Neural progenitor cell (in vitro differentiated cells): Measurements from ENCODE around the gene ZCRB1. TPM values are rescaled to one million over a fixed set of nuclear protein-coding genes. Genes with fewer than 3 reads are reported as not detected.

ENCODE experiments used
- DNase-seq: peaks from one replicate; pipeline ENCODE4 v3.0.0-alpha.2; 2016; ENCODE audit warnings: low spot score
- H2AFZ ChIP-seq: fragments of 200-600 bp; sonication (generic); replicated peaks from 2 replicates; pipeline ENCODE4 v1.6.1; 2016; ENCODE audit warnings: antibody characterized with exemption
- H3F3A ChIP-seq: fragments of 200-600 bp; sonication (generic); 2 replicates; pipeline ENCODE4 v1.6.1; 2016; ENCODE audit warnings: antibody characterized with exemption, low read depth
- H3K27ac ChIP-seq: fragments of 200-600 bp; sonication (generic); 2 replicates; pipeline ENCODE4 v1.5.1; 2016; ENCODE audit warnings: mild to moderate bottlenecking
- H3K27me3 ChIP-seq: fragments of 200-600 bp; sonication (generic); 2 replicates; pipeline ENCODE4 v1.6.1; 2016; ENCODE audit warnings: mild to moderate bottlenecking, moderate library complexity
- H3K36me3 ChIP-seq: fragments of 200-600 bp; sonication (generic); 2 replicates; pipeline ENCODE4 v1.5.1; 2016
- H3K4me1 ChIP-seq: fragments of 200-600 bp; sonication (generic); 2 replicates; pipeline ENCODE4 v1.6.1; 2016; ENCODE audit warnings: mixed run types
- H3K4me2 ChIP-seq: fragments of 200-600 bp; sonication (generic); 2 replicates; pipeline ENCODE4 v1.6.1; 2016
- H3K4me3 ChIP-seq: fragments of 200-600 bp; sonication (generic); 2 replicates; pipeline ENCODE4 v1.5.1; 2016
- H3K79me2 ChIP-seq: fragments of 200-600 bp; sonication (generic); 2 replicates; pipeline ENCODE4 v1.6.1; 2016; ENCODE audit warnings: low read depth
- H3K9ac ChIP-seq: fragments of 200-600 bp; sonication (generic); 2 replicates; pipeline ENCODE4 v1.6.1; 2016
- H3K9me3 ChIP-seq: fragments of 200-600 bp; sonication (generic); 2 replicates; pipeline ENCODE4 v1.5.1; 2016; ENCODE audit warnings: low read depth
- H4K20me1 ChIP-seq: fragments of 200-600 bp; sonication (generic); 2 replicates; pipeline ENCODE4 v1.6.1; 2016; ENCODE audit warnings: low read depth
- H3K27ac Mint-ChIP-seq: 3 replicates; pipeline ENCODE4 v1.8.0; 2021; ENCODE audit warnings: mixed read lengths
- H3K27me3 Mint-ChIP-seq: 2 replicates; pipeline ENCODE4 v1.8.0; 2022; ENCODE audit warnings: low read depth, mild to moderate bottlenecking, inconsistent platforms, moderate library complexity, mixed read lengths; ENCODE audit not compliant: insufficient read depth
- H3K36me3 Mint-ChIP-seq: 3 replicates; pipeline ENCODE4 v1.8.0; 2021; ENCODE audit warnings: mixed read lengths
- H3K4me1 Mint-ChIP-seq: 3 replicates; pipeline ENCODE4 v1.8.0; 2021; ENCODE audit warnings: mixed read lengths
- H3K4me3 Mint-ChIP-seq: 3 replicates; pipeline ENCODE4 v1.8.0; 2021; ENCODE audit warnings: mild to moderate bottlenecking, moderate library complexity, mixed read lengths
- H3K9me3 Mint-ChIP-seq: 3 replicates; pipeline ENCODE4 v1.8.0; 2020; ENCODE audit warnings: mixed read lengths
- EZH2 ChIP-seq: fragments of 200-600 bp; sonication (generic); IDR thresholded peaks from 2 replicates; pipeline ENCODE4 v1.6.1; 2017; ENCODE audit warnings: antibody characterized with exemption, mild to moderate bottlenecking, moderate library complexity
- EZH2phosphoT487 ChIP-seq: fragments of 200-600 bp; sonication (generic); IDR thresholded peaks from 2 replicates; pipeline ENCODE4 v1.6.1; 2017; ENCODE audit warnings: antibody characterized with exemption
- total RNA-seq: library from RNA; depleted of rRNA; stranded (reverse); fragments of >200 nt; gene quantifications from 2 replicates; pipeline ENCODE4 v1.2.3, GENCODE V29; 2015; ENCODE audit warnings: low replicate concordance
- TF ChIP-seq, protein P1 (sequence below): fragments of 200-600 bp; sonication (generic); IDR thresholded peaks from 2 replicates; pipeline ENCODE4 v1.5.1; 2017; ENCODE audit warnings: antibody characterized with exemption, mild to moderate bottlenecking

ZCRB1 gene
- total RNA-seq, 1 donor from 2014 or later = 84.7 TPM

DNA sequence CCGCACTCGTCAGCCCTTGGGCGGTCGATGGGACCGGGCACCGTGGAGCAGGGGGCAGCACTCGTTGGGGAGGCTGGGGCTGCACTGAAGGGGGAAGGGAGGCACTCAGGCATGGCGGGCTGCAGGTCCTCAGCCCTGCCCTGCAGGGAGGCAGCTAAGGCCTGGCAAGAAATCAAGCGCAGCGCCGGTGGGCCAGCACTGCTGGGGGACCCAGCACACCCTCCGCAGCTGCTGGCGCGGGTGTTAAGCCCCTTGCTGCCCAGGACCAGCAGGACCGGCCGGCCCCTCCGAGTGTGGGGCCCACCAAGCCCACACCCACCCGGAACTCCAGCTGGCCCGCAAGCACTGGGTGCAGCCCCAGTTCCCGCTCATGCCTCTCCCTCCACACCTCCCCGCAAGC, 52.2 kb downstream of the ZCRB1 start:
- H3K36me3 ChIP-seq = no peaks in the 10 kb centered on the region
- no peak for DNase-seq
- H3K27ac ChIP-seq = no peak overlapping the region
- H3K79me2 ChIP-seq = no peaks in the 10 kb centered on the region
- H3K9me3 Mint-ChIP-seq = no peaks in the 10 kb centered on the region
- H3K4me3 ChIP-seq = no peak overlapping the region
- no peak overlapping the region for H3K9ac ChIP-seq
- no peaks in the 10 kb centered on the region for H3K27me3 ChIP-seq
- H4K20me1 ChIP-seq = no peaks in the 10 kb centered on the region
- no peak overlapping the region for H3K27ac Mint-ChIP-seq
- H3K4me2 ChIP-seq = no peak overlapping the region
- no peaks in the 10 kb centered on the region for H3K4me1 Mint-ChIP-seq
- H3K27me3 Mint-ChIP-seq = no peaks in the 10 kb centered on the region
- H3F3A ChIP-seq = no peaks in the 10 kb centered on the region
- H3K36me3 Mint-ChIP-seq = no peaks in the 10 kb centered on the region
- TF ChIP-seq EZH2phosphoT487 (no peak), EZH2 (no peak)
- TF ChIP-seq, protein P1, sequence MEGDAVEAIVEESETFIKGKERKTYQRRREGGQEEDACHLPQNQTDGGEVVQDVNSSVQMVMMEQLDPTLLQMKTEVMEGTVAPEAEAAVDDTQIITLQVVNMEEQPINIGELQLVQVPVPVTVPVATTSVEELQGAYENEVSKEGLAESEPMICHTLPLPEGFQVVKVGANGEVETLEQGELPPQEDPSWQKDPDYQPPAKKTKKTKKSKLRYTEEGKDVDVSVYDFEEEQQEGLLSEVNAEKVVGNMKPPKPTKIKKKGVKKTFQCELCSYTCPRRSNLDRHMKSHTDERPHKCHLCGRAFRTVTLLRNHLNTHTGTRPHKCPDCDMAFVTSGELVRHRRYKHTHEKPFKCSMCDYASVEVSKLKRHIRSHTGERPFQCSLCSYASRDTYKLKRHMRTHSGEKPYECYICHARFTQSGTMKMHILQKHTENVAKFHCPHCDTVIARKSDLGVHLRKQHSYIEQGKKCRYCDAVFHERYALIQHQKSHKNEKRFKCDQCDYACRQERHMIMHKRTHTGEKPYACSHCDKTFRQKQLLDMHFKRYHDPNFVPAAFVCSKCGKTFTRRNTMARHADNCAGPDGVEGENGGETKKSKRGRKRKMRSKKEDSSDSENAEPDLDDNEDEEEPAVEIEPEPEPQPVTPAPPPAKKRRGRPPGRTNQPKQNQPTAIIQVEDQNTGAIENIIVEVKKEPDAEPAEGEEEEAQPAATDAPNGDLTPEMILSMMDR = no peak
- no peaks in the 10 kb centered on the region for H3K9me3 ChIP-seq
- H3K4me3 Mint-ChIP-seq = no peak overlapping the region
- no peak overlapping the region for H2AFZ ChIP-seq
- no peaks in the 10 kb centered on the region for H3K4me1 ChIP-seq

DNA sequence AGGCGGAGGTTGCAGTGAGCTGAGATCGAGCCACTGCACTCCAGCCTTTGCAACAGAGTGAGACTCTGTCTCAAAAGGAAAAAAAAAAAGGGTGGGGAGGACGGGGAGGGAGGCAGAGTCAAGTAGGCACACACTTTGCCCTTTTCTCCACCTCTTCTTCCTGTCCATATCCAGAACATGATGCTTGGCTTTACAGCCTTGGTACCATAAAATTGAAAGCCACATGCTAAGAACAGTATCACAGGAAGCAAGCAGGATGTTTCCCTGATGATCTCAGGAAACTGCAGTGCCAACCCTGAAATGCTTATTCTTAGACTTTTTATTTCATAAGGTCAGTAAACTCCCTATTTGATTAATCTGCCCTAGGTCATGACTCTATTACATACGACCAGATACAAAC, 55.3 kb downstream of the ZCRB1 start:
- Histone ChIP-seq H3K9ac (no peak overlapping the region), H4K20me1 (no peaks in the 10 kb centered on the region), H3K4me2 (no peak overlapping the region), H2AFZ (no peak overlapping the region), H3K79me2 (no peaks in the 10 kb centered on the region), H3K27ac (no peak overlapping the region), H3K27me3 (no peaks in the 10 kb centered on the region), H3F3A (no peaks in the 10 kb centered on the region), H3K4me3 (no peak overlapping the region), H3K36me3 (no peaks in the 10 kb centered on the region), H3K9me3 (no peaks in the 10 kb centered on the region), H3K4me1 (no peaks in the 10 kb centered on the region)
- no peak for DNase-seq
- Mint-ChIP-seq H3K9me3 (no peaks in the 10 kb centered on the region), H3K27ac (no peak overlapping the region), H3K36me3 (no peaks in the 10 kb centered on the region), H3K4me3 (no peak overlapping the region), H3K27me3 (no peaks in the 10 kb centered on the region), H3K4me1 (no peaks in the 10 kb centered on the region)
- TF ChIP-seq, protein P1 = no peak
- TF ChIP-seq EZH2phosphoT487 (no peak), EZH2 (no peak)

DNA sequence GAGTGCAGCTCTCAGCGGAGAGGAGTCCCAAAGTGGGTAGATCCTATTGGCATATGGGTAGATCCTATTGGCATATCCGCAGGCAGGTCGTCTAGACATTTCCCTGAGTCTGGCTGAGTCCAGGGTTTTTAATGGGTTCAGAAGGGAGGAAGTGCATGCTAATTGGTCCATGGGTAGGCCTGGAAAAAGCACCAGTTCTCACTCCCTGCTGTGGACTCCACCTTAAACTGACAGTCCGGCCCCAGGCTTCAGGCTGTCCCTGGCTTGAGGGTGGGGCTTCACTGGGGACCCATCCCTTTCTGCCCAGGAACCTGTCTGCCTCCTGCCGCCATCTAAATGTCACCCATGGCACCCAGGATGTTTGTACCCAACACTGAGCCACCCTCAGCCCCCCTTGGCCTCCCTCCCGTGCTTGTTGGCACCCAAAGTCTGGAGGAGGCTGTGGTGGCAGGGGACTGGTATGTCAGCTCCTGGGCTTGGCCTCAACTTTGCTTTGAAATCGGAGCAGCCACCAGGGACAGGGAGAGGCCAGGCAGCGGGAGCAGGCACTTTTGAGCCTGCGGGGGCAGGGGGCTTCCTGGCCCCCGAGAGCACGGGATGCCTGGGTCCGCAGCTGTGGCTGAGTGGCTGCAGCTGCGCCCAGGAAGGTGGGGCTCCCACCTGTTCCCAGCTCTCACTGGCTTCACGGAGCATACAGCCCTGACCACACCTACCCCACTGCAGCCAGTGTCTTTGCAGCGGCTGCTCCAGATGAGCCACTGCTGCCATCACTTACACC, 58.3 kb downstream of the ZCRB1 start:
- Histone ChIP-seq H3K9ac (no peak overlapping the region), H3K4me2 (no peak overlapping the region), H3K4me3 (no peak overlapping the region), H3K36me3 (no peaks in the 10 kb centered on the region), H4K20me1 (no peaks in the 10 kb centered on the region), H3K27me3 (no peaks in the 10 kb centered on the region), H3K9me3 (no peaks in the 10 kb centered on the region), H3K4me1 (no peaks in the 10 kb centered on the region), H3K27ac (no peak overlapping the region), H2AFZ (no peak overlapping the region), H3F3A (no peaks in the 10 kb centered on the region), H3K79me2 (no peaks in the 10 kb centered on the region)
- no peaks in the 10 kb centered on the region for H3K27me3 Mint-ChIP-seq
- no peak overlapping the region for H3K27ac Mint-ChIP-seq
- H3K4me3 Mint-ChIP-seq = no peak overlapping the region
- H3K4me1 Mint-ChIP-seq = no peaks in the 10 kb centered on the region
- no peak for DNase-seq
- TF ChIP-seq EZH2phosphoT487 = no peak
- no peak for TF ChIP-seq EZH2
- TF ChIP-seq, protein P1 = no peak
- H3K9me3 Mint-ChIP-seq = no peaks in the 10 kb centered on the region
- H3K36me3 Mint-ChIP-seq = no peaks in the 10 kb centered on the region
